K562 (cell line): ENCODE measurements around the gene ZMYM4. TPM values are rescaled to one million over a fixed set of nuclear protein-coding genes. Genes with fewer than 3 reads are reported as not detected.
A peak's percentile ranks its signal among the peaks of the same experiment; 100 is the strongest.

Source experiments
- ATAC-seq: fragments of 200-7000 bp; cut with Tn5 transposase; 3 replicates; pipeline ENCODE4 v1.9.1; 2020; ENCODE audit warnings: moderate library complexity
- BruUV-seq: library from RNA; stranded (reverse); fragments of 400-500 nt; replicated peaks from 2 replicates; lab custom pipeline; 2021; lab: Mats Ljungman, UMichigan
- CTCF ChIA-PET: fragments of 300-600 bp; formaldehyde crosslinking; extraction: SDS; loops from one replicate; lab custom pipeline; 2021; ENCODE audit warnings: low intra/inter-chr PET ratio; lab: Yijun Ruan, JAX
- POLR2A ChIA-PET: fragments of 300-600, 350-650 bp; sonication (Branson Sonifier 250); formaldehyde crosslinking; extraction: SDS; loops from one replicate; lab custom pipeline; 2021; ENCODE audit warnings: antibody characterized with exemption, inconsistent platforms; lab: Yijun Ruan, JAX
- DNase-seq, 4 experiments: peaks; one replicate each; pipeline versions ENCODE4 v3.0.0 to v3.0.0-alpha.2; 2011 to 2018; ENCODE audit warnings: low spot score in 3 of 4, mixed read lengths in 3 of 4; ENCODE audit errors: extremely low read depth in 1 of 4
- FAIRE-seq: peaks from 2 replicates; lab custom pipeline; 2011; peaks lifted over from hg19 to GRCh38; lab: Jason Lieb, UNC
- H2AFZ ChIP-seq: 2 replicates; pipeline ENCODE4 v1.6.0; 2011; ENCODE audit warnings: low read depth, low read length, control low read depth, inconsistent platforms
- H3K27ac ChIP-seq: fragments of 200-600 bp; 3 replicates; pipeline ENCODE4 v1.8.0; 2011; ENCODE audit warnings: low read depth, mild to moderate bottlenecking, control low read depth, inconsistent platforms, low read length, moderate library complexity, mixed read lengths; ENCODE audit errors: extremely low read depth
- H3K27me3 ChIP-seq, 2 experiments: fragments of 300-600 bp in 1 of 2; 2 replicates in 1 of 2; 3 replicates in 1 of 2; pipeline versions ENCODE4 v1.6.0 to v1.8.0; 2011; ENCODE audit warnings: inconsistent platforms in 2 of 2, low read length in 2 of 2, mild to moderate bottlenecking in 1 of 2, mixed read lengths in 1 of 2, moderate library complexity in 1 of 2; ENCODE audit not compliant: control insufficient read depth in 2 of 2, insufficient read depth in 2 of 2
- H3K36me3 ChIP-seq: fragments of 300-600 bp; 3 replicates; pipeline ENCODE4 v1.8.0; 2011; ENCODE audit warnings: mild to moderate bottlenecking, low read length, inconsistent platforms; ENCODE audit not compliant: control insufficient read depth, insufficient read depth
- H3K4me1 ChIP-seq, 2 experiments: fragments of 200-600 bp in 1 of 2; replicated peaks in 1 of 2; 2 replicates in 1 of 2; 3 replicates in 1 of 2; pipeline versions ENCODE4 v1.5.1 to v1.8.0; 2011; ENCODE audit warnings: inconsistent platforms in 2 of 2, low read length in 2 of 2, mild to moderate bottlenecking in 1 of 2, mixed read lengths in 1 of 2, moderate library complexity in 1 of 2; ENCODE audit not compliant: control insufficient read depth in 2 of 2, insufficient read depth in 2 of 2
- H3K4me2 ChIP-seq: 2 replicates; pipeline ENCODE4 v1.6.1; 2011; ENCODE audit warnings: low read length, control low read depth, inconsistent platforms, mixed read lengths; ENCODE audit not compliant: insufficient read depth
- H3K4me3 ChIP-seq: fragments of 200-600 bp; sonication (generic), shearing (Covaris generic); 2 replicates; pipeline ENCODE4 v1.5.1; 2016; ENCODE audit warnings: control low read depth, inconsistent platforms
- H3K79me2 ChIP-seq: fragments of 200-600 bp; 3 replicates; pipeline ENCODE4 v1.8.0; 2011; ENCODE audit warnings: low read length, inconsistent platforms; ENCODE audit not compliant: control insufficient read depth, insufficient read depth
- H3K9ac ChIP-seq, 2 experiments: 2 replicates each; pipeline versions ENCODE4 v1.6.0 to v1.6.1; 2011; ENCODE audit warnings: low read depth in 2 of 2, low read length in 2 of 2, control low read depth in 1 of 2, inconsistent platforms in 1 of 2, mild to moderate bottlenecking in 1 of 2, mixed read lengths in 1 of 2; ENCODE audit not compliant: insufficient read depth in 1 of 2
- H3K9me1 ChIP-seq: one replicate; pipeline ENCODE4 v1.6.0; 2011; ENCODE audit warnings: inconsistent platforms, mild to moderate bottlenecking, low read length, moderate library complexity; ENCODE audit not compliant: control insufficient read depth, insufficient read depth
- H3K9me3 ChIP-seq: replicated peaks from 2 replicates; pipeline ENCODE4 v1.5.1; 2011; ENCODE audit warnings: low read depth, low read length, inconsistent platforms; ENCODE audit not compliant: control insufficient read depth, insufficient read depth
- H4K20me1 ChIP-seq: replicated peaks from 2 replicates; pipeline ENCODE4 v1.6.1; 2011; ENCODE audit warnings: low read length, inconsistent platforms, mixed read lengths; ENCODE audit not compliant: control insufficient read depth, insufficient read depth
- DDX20 ChIP-seq: fragments of 450-650 bp; IDR thresholded peaks from 2 replicates; pipeline ENCODE4 v1.6.1; 2016; ENCODE audit warnings: missing genetic modification characterization, low read depth, mild to moderate bottlenecking, missing compliant biosample characterization, moderate library complexity
- HDAC3 ChIP-seq: fragments of 450-650 bp; IDR thresholded peaks from 2 replicates; pipeline ENCODE4 v1.6.1; 2018; ENCODE audit warnings: borderline replicate concordance, mild to moderate bottlenecking, moderate library complexity; ENCODE audit not compliant: partially characterized antibody
- SMARCA4 ChIP-seq: fragments of 450-650 bp; IDR thresholded peaks from 2 replicates; pipeline ENCODE4 v1.6.1; 2016
- SMARCE1 ChIP-seq: fragments of 450-650 bp; IDR thresholded peaks from 2 replicates; pipeline ENCODE4 v1.7.1; 2016; ENCODE audit warnings: mild to moderate bottlenecking
- ZEB2 ChIP-seq: fragments of 450-650 bp; IDR thresholded peaks from 2 replicates; pipeline ENCODE4 v1.6.1; 2016
- ZNF239 ChIP-seq: fragments of 250-450 bp; sonication (Bioruptor Pico); IDR thresholded peaks from 2 replicates; pipeline ENCODE4 v1.4.0; 2020; ENCODE audit warnings: mild to moderate bottlenecking
- ZNF584 ChIP-seq: fragments of 200-800 bp; sonication (Bioruptor generic); IDR thresholded peaks from 2 replicates; pipeline ENCODE4 v1.6.1; 2016; ENCODE audit warnings: low read depth, mild to moderate bottlenecking, missing genetic modification characterization, missing compliant biosample characterization
- WGBS: fragments of 100-300 bp; shearing (Covaris generic); methylation state at CpG from one replicate; pipeline ENCODE4 v1.1.6; 2016; ENCODE audit warnings: low coverage, mixed read lengths; ENCODE audit not compliant: insufficient coverage; ENCODE audit errors: missing lambda C conversion rate; 5-methylcytosine and 5-hydroxymethylcytosine counted together
- in situ Hi-C: fragments of 300-500 bp; cut with MboI; formaldehyde crosslinking; loops from 4 replicates; pipeline ENCODE4 v1.15.0; 2018; ENCODE audit warnings: inconsistent platforms, mixed read lengths
- intact Hi-C: fragments of 100-400 bp; cut with micrococcal nuclease; formaldehyde crosslinking; loops from 2 replicates; pipeline ENCODE4 v1.14.2; 2022
- polyA plus RNA-seq, 8 experiments: library from polyadenylated mRNA; depleted of rRNA in 4 of 8; stranded (reverse) in 5 of 8; unstranded in 3 of 8; fragments of >200 nt; fragmentation: Nextera tagmentation in 2 of 8; fragmentation: Illumina TruSeq in 1 of 8; extraction: Ambion mirVana in 2 of 8; extraction: Trizol in 1 of 8; gene quantifications; 2 replicates each; pipeline versions ENCODE4 v1.2.1 to v1.2.3, GENCODE V29; 2011 to 2014; ENCODE audit warnings: inconsistent platforms in 1 of 8, missing spikeins in 1 of 8
- total RNA-seq, 7 experiments: library from RNA; depleted of rRNA in 6 of 7; stranded (reverse); fragments of >200 nt in 6 of 7; fragmentation: Illumina TruSeq in 2 of 7; extraction: Trizol in 2 of 7; gene quantifications; 2 replicates each; pipeline versions ENCODE4 v1.2.1 to v1.2.3, GENCODE V29; 2011 to 2021; ENCODE audit warnings: low replicate concordance in 1 of 7
- TF ChIP-seq, protein P1 (sequence below), 2 experiments: fragments of 450-650 bp in 1 of 2; sonication (generic) in 1 of 2; formaldehyde crosslinking in 1 of 2; IDR thresholded peaks; 2 replicates each; pipeline versions ENCODE4 v1.7.1 to v1.9.0; 2016 to 2022; ENCODE audit warnings: inconsistent platforms in 1 of 2, mild to moderate bottlenecking in 1 of 2, missing genetic modification reagents in 1 of 2

Gene ZMYM4
- total and polyA plus RNA-seq, 9 of the 15 experiments (the other 6 are each of a cell fraction or from before 2014, with no cell fraction given): 15.2 to 77.2 (median 63.3) TPM

DNA sequence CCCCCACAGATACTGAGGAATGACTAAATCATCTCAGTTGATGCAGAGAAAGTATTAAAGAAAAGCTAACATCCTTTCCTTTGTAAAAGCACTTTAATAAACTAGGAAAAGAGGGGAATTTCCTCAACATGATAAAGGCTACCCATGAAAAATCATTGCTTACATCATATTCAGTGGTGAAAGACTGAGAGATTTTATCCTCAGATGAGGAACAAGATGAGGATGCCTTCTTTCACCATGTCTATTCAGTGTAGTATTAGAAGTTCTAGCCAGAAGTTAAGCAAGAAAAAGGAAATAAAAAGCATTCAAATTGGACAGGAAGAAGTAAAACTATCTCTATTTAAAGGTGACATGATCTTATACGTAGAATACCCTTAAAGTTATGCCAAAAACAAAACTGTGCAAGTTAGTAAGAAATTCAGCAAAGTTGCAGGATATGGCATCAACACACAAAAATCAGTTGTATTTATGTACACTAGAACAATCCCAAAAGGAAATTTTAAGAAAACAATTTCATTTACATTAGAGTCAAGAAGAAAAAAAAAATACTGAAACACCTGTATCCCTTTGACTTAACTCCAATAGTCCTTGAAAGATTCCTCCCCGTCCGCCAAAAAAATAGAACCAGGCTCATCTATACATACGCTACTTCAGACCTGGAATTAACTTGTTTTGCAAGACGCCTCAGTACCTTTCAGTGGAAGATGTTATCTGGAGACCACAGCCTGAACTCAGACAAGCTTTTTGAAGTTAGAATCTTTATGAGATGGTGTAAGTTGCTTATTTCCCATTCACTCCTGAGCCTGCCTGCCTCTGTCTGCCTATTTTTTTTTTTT is 17.5 kb downstream of the ZMYM4 start:
- no TSS peak for BruUV-seq
- H3K27ac ChIP-seq: peak overlapping the region; percentile 15; the same call in 1 of the 3 replicates
- in situ Hi-C loops: no loop called here
- ChIA-PET CTCF (no interaction called here), POLR2A (interaction anchor here (0.6 to 1.2 kb wide), 3 partner anchors 16 to 203 kb away, joined by 3 read pairs; partner anchors contain the start of gene SFPQ)
- ATAC-seq (peak; percentile 71), DNase-seq (peak in 1 of 4 experiments; percentile 36), FAIRE-seq (no peak)
- H3K4me2 ChIP-seq: no peak overlapping the region
- H3K36me3 ChIP-seq: peaks cover 45% of the 10 kb centered on the region
- no peak overlapping the region for H3K9ac ChIP-seq
- intact Hi-C loops: no loop called here
- 0 out of 2 replicates have a peak, but pooled peaks cover 4% of the 10 kb centered on the region for H4K20me1 ChIP-seq
- H3K9me1 ChIP-seq: no peaks in the 10 kb centered on the region
- H2AFZ ChIP-seq: no peak overlapping the region
- no peak overlapping the region for H3K4me3 ChIP-seq
- peaks cover 7 to 10% of the 10 kb centered on the region in 2 experiments; a peak in 4 of 5 replicates for H3K4me1 ChIP-seq
- no peaks in the 10 kb centered on the region; a peak in 1 of 5 replicates for H3K27me3 ChIP-seq
- 34% methylated on average over 5 of the region's 5 CpGs for WGBS
- peaks cover 82% of the 10 kb centered on the region for H3K79me2 ChIP-seq
- H3K9me3 ChIP-seq: peaks cover 9% of the 10 kb centered on the region
- TF ChIP-seq DDX20 (peak; percentile 18; the same call in 1 of the 2 replicates), ZNF239 (CRISPR knock-in tag) (peak; percentile 65), ZNF584 (CRISPR knock-in tag) (no peak), HDAC3 (no peak), ZEB2 (0 out of 2 replicates have a peak, but pooled peaks have one; percentile 42), SMARCE1 (0 out of 2 replicates have a peak, but pooled peaks have one; percentile 15), SMARCA4 (peak; percentile 31; the same call in 1 of the 2 replicates)
- TF ChIP-seq, protein P1, sequence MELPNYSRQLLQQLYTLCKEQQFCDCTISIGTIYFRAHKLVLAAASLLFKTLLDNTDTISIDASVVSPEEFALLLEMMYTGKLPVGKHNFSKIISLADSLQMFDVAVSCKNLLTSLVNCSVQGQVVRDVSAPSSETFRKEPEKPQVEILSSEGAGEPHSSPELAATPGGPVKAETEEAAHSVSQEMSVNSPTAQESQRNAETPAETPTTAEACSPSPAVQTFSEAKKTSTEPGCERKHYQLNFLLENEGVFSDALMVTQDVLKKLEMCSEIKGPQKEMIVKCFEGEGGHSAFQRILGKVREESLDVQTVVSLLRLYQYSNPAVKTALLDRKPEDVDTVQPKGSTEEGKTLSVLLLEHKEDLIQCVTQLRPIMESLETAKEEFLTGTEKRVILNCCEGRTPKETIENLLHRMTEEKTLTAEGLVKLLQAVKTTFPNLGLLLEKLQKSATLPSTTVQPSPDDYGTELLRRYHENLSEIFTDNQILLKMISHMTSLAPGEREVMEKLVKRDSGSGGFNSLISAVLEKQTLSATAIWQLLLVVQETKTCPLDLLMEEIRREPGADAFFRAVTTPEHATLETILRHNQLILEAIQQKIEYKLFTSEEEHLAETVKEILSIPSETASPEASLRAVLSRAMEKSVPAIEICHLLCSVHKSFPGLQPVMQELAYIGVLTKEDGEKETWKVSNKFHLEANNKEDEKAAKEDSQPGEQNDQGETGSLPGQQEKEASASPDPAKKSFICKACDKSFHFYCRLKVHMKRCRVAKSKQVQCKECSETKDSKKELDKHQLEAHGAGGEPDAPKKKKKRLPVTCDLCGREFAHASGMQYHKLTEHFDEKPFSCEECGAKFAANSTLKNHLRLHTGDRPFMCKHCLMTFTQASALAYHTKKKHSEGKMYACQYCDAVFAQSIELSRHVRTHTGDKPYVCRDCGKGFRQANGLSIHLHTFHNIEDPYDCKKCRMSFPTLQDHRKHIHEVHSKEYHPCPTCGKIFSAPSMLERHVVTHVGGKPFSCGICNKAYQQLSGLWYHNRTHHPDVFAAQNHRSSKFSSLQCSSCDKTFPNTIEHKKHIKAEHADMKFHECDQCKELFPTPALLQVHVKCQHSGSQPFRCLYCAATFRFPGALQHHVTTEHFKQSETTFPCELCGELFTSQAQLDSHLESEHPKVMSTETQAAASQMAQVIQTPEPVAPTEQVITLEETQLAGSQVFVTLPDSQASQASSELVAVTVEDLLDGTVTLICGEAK (IDR thresholded peaks at IDR 0.05): peak; percentile 91
- TF ChIP-seq, protein P1 (CRISPR knock-in tag; IDR thresholded peaks at IDR 0.05): no peak
